GM18517 (cell line): Measurements from ENCODE around the gene MADCAM1.

Source experiments
- ATAC-seq: cut with Tn5 transposase; IDR thresholded peaks from one replicate; pipeline ENCODE4 v1.9.1; 2021; ENCODE audit warnings: mild to moderate bottlenecking, moderate library complexity; ENCODE audit not compliant: unreplicated experiment

MADCAM1 gene

DNA sequence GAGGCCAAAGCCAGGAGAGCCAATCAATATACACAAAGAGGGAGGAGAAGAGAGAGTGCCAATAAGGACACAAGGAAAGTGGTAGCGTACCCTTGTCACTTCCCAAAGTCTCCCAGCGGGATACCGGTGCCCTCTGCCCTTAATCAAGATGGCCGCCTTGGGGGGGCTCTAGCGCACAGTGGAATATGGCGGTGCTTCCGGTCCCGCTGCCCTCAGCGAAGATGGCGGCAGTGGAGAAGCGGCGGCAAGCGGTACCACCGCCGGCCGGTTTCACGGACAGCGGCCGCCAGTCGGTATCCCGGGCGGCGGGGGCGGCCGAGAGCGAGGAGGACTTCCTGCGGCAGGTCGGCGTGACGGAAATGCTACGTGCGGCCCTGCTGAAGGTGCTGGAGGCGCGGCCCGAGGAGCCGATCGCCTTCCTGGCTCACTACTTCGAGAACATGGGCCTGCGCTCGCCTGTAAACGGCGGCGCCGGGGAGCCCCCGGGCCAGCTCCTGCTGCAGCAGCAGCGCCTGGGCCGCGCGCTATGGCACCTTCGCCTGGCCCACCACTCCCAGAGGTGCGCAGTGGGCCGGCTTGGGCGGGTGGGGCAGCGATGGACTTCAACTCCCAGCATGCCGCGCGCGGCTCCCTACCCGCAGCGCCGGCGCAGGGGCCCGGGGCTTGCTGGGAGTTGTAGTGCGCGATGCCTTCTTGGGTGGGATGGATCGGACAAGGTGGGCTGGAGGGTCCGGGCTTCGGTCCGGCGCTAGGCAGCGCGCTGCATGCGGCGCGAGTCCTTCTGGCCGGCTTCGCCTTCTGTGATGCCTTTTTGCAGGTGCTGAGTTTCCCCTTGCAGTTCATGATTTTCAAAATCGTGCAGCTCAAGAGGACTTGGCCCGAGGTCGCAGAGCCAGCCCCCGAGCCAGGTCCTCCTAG lies 11.3 kb downstream of the MADCAM1 start, which contains the start of gene TPGS1:
TSS of gene TPGS1 (plus strand) at position 212 of the 918 bp plus-strand sequence. CDS start at position 222, 10 bp downstream.
- ATAC-seq = peak; percentile 49

DNA sequence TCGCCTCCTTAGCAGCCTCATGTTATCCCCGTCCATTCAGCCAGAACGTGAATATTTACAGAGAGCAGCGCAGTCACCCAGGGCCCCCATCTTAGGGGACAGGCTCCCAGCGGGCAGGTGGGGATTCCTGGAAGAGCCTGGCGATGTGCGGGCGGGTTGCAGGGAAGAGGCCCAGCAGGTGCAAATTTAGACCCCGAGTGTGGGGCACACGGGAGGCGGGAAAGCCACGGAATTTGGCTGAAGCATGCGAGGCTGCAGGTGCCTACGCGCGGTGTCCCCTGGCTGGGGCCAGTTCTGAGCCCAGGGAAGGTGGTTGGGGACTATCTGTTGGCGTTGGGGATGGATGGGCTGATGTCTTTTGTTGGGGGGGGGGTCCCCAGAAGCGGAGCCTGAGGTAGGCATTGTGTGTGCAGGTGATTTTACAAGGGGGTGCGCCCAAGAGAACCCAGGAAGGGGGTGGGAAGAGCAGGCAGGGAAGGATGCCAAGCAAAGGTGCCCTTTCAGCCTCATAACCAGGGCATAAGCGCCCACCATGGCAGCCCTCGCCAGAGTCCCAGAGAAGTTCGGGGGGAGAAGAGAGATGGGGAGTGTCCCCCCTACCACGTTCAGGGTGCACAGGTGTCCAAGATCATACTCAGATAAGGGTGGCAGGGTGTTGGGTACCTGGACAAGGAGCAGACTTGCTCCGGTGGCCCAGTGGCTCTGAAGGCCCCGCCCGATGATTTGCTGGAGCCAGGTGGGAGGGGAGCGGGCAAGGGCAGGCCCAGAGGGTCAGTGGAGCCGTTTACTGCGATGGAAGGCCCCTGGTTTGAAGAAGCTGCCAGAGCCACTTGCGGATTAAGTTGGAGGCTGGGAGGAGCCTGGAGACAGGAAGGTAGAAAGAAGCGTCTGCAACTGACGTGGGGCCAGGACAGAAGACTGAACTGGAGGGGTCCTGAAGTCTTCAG lies 12.2 kb downstream of the MADCAM1 start:
- ATAC-seq = no peak

DNA sequence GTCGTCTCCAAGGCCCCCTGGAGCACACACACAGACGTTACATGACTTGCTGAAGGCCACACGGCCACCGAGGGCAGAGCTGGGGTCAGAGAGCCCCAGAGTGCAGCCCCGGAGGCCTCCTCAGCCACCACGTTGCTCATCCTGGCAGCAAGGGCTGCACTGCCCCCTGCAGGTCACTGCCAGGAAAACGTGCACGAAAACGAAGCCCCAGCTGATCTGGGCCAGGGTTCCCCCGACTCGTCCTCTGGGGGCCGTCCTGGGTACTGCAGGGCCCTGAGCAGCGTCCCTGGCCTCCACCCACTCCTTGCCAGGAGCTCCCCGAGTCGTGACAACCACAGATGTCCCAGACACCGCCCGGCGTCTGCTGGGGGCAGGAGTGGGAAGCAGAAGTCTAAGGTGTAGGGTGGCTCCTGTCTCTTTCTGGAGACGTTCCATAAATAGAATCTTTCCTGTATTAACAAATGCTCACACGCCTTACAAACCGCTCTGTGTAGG lies 14.4 kb downstream of the MADCAM1 start:
- no peak for ATAC-seq

DNA sequence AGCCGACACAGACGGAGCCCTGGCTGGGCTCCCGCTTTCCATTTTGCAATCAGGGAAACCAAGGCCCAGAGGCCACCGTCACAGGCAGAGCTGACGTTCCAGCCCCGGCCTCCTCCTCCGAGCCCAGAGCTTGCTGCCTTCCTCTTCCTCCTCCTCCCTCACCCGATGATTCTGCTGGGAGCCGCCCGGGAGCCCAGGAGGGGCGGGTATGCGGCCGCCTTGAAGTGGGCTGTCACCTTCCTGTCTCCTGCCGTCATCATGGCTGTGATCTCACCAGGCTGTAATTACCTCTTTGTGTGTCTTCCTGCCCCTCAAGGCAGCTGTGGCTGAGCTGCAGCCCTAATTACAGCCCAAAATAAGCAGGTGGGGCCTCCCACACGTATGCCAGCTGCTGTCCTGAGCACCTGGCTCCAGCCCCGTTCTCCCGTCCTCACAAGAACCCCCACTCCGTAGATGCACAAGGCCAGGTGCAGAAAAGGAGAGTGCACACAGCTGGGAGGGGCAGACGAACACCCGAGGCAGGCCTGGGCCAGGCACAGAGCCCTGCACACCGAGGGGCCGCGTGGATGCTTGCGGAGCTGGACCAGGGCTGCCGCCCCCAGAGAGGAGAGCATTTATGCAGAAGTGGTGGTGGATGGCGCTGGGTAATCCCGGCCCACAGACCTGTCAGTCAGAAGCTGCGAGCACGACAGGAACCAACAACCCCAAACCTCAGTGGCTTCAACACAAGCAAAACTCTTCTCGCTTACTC lies 15.0 kb downstream of the MADCAM1 start:
- no peak for ATAC-seq

DNA sequence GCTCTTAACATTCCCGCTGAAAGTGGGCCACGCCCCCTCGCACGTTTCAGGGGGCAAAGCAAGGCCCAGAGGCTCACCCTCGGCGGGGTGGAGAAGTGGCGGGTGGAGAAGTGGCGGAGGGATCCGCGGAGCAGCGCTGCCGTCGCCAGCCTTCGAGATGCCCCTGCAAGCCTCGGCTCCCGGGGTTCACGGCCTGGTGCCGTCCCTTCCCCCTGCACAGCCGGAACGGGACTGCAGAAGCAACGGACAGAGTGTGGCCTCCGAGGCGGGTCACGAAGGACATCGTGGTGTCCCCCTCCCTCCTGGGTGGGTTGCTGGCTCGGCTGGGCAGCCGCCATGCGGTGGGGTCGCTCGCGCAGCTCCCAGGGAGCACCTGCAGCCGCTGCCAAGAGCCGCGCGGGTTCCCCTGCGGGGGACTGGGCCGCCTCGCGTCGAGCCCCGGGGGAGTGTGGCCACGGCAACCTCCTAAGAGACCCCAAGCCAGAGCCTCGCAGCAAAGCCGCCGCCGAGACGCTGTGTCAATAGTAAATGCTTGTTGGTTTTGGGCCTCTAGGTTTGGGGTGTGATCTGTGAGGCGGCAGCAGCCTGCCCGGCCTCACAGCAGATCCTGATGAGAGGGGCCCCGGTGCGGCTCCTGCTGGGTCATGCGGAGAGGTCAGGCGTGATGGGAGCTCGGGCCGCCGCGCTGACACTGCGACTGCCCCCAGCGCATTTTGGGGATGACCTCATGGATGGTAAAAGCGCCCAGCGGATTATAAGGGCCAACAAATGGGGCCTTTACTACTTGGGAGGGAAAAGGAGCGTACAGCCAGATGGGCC lies 16.5 kb downstream of the MADCAM1 start:
- no peak for ATAC-seq

DNA sequence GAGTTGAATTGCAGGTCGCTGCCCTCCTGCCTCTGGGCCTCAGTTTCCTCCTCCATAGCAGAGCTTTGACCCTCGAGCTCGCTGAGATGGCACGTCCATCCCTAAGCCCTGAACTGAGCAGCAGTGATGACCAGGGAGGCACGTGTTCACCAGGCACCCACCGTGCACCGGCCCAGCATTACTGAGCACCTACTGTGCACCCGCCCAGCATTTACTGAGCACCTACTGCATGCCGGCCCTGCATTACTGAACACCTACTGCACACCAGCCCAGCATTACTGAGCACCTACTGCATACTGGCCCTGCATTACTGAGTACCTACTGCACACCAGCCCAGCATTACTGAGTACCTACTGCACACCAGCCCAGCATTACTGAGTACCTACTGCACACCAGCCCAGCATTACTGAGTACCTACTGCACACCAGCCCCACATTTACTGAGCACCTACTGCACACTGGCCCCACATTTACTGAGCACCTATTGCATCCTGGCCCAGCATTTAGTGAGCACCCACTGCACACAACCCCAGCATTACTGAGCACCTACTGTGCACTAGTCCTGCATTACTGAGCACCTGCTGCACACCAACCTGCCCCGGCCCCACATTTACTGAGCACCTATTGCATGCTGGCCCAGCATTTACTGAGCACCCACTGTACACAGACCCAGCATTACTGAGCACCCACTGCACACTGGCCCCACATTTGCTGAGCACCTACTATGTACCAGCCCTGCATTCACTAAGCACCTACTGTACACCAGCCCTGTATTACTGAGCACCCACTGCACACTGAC lies 17.3 kb downstream of the MADCAM1 start:
- no peak for ATAC-seq

- no peak for ATAC-seq
Observed at GRCh38 chr19:514166-514663, 17.9 kb downstream of the MADCAM1 start.

GRCh38 chr19:517721-518597 lies 21.7 kb downstream of the MADCAM1 start:
- no peak for ATAC-seq

DNA sequence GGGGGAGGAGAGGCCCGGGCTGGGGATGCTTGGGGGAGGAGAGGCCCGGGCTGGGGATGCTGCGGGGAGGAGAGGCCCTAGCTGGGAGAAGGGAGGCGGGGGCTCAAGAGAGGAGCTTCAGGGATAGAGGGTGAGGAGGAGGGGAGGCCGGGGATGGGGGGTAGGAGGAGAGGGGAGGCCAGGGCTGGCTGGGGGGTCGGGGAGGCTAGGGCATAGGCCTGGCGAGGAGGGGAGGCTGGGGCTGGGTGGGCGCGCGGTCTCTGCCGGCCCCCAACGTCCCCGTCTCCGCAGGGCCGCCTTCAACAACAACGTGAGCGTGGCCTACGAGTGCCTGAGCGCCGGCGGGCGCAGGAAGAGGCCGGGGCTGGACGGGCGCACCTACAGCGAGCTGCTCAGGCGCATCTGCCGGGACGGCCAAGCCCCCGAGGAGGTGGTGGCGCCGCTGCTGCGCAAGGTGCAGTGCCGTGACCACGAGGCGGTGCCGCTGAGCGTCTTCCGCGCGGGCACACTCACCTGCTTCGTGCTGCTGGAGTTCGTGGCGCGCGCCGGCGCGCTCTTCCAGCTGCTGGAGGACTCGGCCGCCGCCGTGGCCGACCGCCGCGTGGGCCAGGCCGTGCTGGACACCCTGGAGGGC lies 22.4 kb downstream of the MADCAM1 start:
- ATAC-seq = no peak

DNA sequence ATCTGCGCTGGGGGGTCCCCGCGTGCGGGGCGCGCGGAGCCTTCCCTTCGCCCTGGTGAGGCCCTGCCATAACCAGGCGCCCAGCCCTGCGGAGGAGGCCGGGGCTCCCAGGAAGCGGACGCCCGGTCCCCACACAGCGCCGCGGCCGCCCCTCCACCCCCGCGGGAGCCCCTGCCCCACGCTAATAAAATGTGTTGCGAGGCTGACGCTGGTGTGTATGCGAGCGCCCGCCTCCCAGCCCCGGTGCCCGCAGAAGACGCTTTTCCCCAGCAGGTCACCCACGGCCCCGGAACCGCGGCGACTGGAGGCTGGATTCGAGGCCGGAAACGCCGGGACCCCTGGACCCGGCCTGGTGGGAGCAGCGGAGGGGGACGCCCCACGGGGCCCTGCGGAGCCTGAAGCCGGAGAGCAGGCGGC lies 23.2 kb downstream of the MADCAM1 start:
- no peak for ATAC-seq

DNA sequence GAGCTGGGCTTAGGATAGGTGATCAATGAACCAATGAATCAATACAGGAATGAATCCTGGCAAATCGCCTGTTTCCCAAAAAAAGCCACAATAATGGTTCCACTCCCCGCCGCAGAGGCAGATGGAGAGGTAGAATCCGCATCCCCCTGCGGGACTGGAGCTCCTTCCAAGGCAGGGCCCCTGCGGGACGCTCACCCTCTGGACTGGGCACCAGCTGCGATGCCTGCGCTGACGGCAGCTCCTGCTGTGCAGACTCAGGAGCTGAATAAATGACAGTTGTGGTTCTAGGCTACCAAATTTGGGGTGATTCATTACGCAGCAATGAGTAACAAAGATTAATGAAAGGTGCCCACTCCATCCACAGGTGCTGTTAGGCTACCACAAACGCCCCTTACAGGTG lies 26.4 kb downstream of the MADCAM1 start:
- no peak for ATAC-seq

GRCh38 chr19:524062-524674 lies 27.9 kb downstream of the MADCAM1 start:
- no peak for ATAC-seq

GRCh38 chr19:525029-525428 lies 28.7 kb downstream of the MADCAM1 start:
- no peak for ATAC-seq

- no peak for ATAC-seq
Observed at GRCh38 chr19:525857-526419, 29.7 kb downstream of the MADCAM1 start.

GRCh38 chr19:530134-531008 lies 34.1 kb downstream of the MADCAM1 start:
- no peak for ATAC-seq
